NCI-H2107 treated with DMSO at 0.1 percent for 48 hours (cell line): ENCODE results near the gene SMIM20.
A peak's percentile ranks its signal among the peaks of the same experiment; 100 is the strongest.

Experiments used
- DNase-seq: peaks from one replicate; lab custom pipeline; 2025; ENCODE audit not compliant: unreplicated experiment; lab: John Stamatoyannopoulos, UW

The SMIM20 gene

DNA sequence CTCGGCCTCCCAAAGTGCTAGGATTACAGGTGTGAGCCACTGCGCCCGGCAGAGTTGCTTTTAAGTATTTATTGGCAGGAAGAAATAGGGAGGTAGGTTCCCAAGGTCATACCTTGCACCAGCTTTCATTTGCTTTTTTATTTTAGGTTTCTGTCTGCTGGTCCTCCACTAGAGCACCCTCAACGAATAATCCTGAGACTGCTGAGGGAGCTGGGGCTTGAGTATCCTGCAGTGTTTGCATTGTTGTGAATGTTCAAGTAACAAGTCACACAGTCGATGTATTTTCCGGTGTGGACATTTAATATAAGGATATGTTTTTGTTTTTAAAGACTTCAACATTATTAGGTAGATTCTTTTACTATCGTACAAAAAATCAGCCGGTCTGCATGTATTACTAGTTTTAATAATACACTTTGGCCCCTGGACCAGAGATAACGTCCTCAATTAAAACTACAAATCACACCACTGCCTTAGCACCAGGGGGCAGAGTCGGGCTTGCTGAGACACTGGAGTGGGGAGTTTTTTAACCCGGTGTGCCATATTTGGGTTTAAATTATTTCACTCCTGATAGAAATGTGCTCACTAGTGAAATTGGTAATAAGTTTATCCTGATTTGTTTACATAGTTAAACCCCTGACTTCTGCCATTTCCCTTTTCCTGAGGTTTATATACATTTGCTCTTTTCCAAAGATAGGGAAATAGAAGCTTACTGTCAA, 11.6 kb downstream of the SMIM20 start:
- DNase-seq = no peak

DNA sequence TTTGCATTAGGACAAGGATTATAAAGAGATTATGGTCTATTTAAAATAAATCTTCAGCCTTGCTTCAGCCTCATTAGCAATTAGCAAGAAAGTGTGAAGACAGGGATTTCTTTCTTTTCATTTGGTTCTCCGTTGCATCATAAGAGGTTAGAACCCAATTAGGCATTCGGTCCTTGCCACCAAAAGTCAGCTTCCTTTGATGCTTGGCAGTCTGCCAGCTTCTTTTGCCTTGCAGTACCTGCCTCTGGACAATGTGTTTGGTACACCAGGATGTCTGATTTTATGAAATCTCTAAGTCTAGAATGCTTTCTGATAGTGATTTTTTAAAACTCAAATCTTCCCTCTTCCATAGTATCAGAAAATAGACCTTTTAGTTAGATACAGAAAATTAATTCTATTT, 12.4 kb downstream of the SMIM20 start:
- no peak for DNase-seq

DNA sequence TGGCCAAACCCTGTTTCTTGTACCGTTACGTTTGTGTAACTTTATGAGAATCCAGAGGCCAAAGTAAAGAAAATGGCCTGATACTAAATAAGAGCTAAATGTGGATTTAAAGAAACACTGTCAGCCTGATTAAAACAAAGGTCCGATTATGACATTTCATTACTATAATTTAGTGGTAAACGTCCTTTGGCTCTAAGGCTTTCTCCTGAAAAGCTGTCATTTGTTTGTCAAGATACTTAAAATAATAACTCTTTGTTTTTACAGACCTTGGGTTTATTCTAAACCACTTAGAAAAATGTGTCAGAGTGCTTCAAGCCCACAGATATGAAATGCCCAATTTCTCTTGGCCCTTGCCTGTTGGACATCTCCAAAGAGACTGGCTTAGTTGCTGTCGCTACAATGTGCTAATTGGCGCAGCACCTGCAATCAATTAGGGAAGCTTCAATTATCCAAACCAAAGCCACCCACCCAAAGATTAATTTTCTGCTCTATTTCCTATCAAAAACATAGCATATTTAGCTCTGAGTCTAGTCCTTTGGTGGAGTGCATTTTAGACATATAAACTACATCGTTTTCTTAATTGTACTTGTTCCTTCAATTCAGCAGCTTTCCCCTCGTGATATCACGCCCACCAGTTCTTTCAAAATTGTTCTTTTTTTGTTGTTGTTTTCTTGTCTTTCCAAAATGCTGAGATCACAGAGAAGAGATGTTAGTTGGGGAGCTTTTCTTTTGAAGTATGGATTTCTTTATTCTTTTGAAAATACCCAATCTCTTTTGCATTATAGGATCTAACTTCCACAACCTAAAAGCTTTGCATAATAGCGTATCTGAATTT, 13.6 kb downstream of the SMIM20 start:
- DNase-seq = no peak

DNA sequence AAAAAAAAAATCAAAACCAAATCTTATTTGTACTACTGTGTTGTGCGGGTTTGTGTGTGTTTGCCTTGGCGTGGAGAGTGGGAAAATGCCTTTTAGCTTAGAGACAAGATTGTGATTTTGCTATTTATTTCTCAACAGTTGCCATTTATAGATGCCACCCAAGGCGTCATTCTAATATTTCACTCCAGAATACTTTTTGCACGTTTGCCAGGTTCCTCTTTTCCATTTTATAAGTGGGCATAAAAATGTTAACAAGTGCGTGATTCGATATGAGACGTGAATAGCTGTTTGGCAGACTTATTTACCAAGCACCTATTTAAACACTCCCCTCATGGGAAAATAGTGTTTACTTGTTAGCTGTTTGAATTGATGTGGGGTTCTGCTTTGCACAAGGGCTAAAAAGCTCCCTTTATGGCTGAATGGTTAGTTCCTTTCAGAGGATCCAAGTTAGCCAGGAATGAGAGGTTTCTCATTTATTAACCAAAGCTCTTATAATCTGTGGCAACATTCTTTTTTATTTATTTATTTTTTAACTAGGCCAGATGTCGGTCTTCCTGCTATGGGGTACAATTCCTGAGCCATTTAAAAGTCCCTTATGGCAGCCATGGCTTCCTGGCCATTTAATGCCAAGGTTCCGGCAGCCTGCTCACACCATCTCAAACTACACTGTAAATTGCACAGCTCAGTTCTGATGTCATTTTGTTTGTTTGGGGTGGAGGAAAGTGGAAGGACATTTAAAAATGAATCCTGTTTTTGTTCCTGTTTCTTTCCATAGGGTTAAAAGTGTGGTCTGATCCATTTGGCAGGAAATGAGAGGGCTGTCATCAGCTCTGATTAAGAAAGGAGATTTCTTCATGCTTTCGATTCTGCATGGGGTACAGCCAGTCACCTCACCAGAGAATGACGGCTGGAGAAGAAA, 14.6 kb downstream of the SMIM20 start:
- DNase-seq = peak; percentile 70

DNA sequence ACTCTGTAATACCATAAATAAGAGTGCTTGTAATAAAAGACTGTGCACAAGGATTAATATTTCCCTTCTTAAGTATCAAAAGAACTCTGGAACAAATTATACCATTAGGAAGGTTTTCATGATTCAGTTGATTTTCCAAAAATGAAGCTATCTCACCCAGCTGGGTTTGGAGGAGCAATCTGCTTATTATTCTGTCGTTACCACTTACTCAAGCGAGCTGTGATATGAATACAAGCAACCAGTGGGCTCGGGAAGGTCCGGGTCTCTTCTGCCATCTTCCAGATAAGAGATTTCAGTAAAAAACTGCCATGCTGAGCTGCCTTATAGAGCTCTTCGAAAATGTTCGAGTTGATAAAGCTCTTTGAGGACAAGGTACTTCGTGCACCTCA, 15.3 kb downstream of the SMIM20 start:
- DNase-seq = no peak

DNA sequence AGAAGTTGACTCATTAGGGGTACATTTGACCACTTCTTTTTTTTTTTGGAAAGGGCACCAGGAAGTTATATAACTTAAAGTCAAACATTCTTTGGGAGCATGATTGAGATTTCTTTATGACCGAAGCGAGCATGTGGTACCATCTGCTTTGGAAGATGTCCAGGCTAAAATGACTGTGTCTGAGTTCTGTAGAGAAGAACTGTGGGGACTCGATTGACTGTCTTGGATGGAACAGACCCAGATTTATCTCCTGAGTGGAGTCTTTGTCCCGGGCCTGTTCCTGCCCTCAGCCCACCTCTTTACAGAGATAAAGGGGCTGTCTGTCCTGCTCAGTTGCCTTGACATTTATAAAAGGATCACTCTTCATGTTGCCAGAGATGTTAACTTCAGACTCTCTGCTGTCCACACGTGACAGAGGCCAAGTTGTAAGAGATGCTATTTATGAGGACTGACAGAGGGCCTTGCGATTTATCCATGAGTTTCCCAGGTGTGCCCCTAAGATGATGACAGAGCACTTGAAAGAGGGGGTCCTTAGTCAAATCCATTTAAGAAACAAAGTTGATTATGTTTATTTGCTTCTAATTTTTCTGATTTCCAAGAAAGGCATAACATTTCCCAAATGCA, 16.8 kb downstream of the SMIM20 start:
- no peak for DNase-seq

DNA sequence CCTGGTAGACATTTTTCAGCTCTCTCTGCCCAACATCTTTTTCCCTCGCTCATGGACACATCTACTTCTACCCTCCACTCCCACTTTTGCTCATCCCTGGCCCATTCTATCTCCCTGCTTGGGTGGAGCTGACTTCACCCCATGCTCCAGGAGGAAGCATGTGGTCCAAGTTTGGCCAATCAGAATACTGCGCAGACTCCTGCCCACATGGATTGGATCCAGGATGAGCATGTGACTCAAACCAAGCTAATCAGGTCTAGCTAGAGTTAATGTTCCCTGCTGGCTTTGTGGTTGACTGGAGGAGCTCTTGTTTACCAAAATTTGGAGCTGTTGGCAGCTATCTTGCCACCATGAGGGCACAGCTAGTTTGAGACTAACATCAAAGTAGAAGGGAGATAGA, 22.7 kb downstream of the SMIM20 start:
- DNase-seq = no peak

DNA sequence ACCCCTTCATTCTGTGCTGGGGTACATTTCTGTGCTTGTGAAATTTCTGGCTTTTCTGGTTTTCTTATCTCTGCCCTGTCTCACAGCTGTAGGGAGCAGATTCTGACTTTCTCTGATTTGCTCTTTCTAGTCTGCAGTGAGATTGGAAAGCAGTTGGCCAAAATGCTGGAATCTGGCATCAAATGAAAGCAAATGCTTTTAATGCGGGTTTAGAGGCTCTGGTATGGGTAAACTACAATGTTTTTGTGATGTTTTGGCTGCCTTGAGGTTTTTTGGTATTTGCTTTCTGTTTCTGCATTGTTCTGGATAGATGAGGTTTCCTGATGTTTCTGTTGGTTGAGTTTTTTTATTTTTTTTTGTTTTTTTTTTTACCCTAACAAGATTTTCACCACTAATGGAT, 23.8 kb downstream of the SMIM20 start:
- DNase-seq = no peak

DNA sequence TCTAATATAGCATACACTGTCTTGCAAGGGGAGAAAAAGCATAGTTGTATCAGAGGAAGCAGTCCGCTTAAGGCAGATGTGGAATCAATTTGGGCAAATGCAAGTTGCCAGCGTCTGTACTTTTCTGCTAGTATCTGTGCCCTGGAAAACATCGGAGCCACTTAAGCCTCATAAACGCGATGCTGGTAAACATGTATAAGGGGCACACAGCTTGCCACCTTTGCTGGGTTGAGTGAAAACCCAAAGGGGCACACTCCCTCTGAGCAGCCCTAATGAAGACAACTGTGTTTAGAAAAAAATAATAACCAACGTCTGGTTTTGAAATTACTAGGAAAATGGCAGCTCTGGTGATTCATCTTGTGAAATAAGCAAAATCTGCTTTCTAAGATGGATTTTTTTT, 24.3 kb downstream of the SMIM20 start:
- DNase-seq = no peak

DNA sequence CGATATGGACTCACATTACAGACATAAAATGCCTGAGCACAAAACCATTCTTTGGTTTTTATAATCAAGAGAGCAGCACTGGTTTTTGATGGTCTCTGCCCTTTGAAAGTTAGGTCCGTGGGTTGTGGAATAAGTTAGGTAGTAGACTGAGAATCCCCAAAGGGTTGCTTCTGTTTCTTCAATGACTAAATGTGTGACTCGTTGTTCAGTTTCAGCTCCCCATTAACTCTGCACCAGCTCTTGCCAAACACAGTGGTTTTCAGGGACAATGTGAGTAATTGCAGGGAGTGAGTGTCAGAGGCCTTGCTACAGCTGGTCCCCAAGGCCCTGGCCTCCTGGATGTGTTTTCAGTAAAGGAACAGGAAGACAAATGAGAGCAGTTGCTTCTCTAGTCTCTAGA, 24.8 kb downstream of the SMIM20 start:
- DNase-seq = no peak

DNA sequence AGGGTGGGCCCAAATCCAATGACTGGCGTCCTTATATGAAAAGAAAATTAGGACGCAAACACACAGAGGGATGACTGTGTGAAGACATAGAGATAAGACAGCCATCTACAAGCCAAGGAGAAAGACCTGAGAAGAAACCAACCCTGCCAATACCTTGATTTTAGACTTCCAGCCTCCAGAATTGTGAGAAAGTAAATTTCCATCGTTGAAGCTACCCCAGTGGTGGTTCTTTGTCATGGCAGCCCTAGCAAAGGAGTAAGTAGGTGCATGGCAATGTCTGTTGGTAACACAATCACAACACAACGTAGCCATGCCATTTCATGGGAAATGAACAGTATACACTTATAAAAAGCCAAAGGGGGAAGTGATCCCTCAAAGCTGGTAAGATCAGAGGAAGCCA, 25.3 kb downstream of the SMIM20 start:
- DNase-seq = no peak

DNA sequence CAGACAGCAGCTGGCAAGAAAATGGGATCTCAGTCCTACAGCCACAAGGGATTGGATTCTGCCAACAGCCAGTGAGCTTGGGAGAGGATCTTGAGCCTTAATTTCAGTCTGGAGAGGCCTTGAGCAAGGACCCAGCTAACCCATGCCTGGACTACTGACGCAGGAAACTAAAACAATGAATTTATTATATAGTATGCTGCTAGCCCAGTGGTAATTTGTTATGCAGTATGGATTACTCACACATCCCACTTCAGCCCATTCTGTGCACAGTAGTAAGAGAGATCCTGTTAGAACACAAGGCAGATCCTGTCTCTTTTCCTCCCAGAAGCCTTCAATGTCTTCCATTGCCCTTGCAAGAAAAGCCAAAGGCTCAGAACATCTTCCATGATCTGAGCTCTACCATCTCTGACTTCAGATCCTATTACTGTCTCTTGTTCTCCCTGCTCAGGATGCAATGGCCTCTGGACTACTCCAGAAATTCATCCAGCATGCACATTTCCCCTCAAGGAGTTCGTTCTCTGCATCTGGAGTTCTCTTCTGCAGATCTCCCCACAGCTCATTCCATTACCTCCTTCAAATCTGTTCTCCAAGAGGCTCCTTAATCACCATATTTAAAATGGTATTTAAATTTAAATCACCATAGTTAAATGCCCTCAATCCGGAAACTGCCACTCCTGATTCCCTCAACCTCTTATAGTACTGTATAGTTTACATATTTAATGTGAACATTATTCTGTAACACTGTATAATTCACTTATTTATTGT, 27.6 kb downstream of the SMIM20 start:
- no peak for DNase-seq

DNA sequence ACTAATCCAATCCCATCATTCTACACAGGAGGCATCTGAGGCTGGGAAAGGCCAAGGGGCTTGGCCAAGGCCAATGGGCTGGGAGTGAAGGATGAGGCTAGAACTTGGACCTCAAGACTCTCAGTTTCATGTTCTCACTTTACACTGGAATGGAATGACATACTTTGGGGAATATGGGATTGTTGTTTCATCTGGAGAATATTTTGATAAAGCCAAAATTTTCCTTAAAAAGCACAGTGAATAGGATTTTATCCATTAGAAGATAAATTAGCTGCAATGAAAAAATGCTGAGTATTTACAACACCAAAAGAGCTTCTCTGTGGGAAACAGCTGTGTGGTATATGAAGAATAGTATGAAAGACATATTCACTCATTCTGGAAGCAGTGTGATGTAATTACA, 29.3 kb downstream of the SMIM20 start:
- DNase-seq = no peak

DNA sequence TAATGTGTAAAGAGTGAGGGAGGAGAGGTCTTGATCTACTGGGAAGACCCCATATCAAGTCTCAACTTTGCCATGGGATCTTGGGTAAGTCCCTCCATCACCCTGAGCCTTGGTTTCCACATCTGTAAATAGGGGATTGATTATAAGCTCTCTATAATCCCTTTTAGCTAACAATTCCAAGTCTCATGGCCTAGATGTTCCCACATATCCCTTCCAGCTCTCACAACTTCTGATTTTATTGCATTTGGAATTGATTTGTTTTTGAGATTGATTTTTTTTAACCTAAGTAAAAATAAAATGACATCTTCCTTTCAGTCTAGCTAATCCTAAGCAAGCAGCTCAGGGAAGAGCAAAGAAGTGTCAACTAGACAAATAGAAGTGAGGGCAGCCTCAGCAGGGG, 29.8 kb downstream of the SMIM20 start:
- DNase-seq = no peak

DNA sequence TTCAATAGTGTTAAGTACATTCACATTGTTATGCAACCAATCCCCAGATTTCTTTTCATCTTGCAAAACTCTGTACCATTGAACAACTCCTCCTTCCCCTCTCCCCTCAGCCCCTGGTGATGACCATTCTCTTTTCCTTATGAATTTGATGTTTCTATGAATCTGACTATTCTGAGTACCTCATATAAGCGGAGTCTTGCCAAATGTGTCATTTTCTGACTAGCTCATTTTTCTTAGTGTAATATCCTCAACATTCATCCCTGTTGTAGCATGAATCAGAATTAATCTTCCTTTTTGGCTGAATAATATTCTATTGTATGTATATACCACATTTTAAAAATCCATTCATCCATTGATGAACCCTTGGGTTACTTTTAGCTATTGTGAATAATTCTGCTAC, 34.0 kb downstream of the SMIM20 start:
- no peak for DNase-seq

DNA sequence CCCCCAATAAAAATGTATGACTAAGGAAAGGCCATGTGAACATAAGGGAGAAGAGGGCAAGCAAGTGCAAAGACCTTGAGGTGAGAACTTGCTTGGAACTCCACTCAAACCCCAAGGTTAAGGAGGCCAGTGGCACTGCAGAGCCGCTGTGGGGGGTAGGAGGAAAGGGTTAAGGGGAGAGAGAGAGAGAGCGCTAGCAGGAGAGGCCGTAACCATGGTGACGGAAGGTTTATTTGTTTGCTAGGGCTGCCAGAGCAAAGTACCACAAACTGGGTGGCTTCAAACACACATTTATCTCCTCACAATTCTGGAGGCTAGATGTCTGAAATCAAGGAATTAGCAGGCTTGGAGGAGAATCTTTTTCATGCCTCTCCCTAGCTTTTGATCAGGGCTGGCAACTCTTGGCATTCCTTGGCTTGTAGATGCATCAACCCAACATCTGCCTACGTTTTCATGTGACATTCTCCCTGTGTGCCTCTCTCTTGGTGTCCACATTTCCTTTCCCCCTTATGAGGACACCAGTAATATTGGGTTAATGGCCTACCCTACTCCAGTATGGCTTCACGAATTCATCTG, 35.2 kb downstream of the SMIM20 start:
- no peak for DNase-seq

DNA sequence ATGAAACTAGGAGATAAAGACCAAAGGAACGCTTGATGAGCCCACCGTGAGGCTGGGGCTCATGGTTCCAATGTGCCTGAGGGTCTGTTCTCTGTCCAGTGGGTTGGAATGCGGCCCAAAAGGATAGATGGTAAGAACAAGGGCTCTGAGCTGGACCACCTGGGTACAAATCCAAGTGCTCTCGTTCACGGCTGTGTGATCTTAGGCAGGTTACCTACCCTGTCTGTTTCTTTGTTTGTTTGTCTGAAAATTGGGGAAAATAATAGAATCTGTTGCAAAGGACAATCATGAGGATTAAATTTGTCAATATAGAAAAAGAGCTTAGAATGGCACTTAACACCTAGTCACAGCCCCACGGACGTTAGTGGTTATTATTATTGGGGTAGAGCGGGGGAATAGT, 36.0 kb downstream of the SMIM20 start:
- no peak for DNase-seq

DNA sequence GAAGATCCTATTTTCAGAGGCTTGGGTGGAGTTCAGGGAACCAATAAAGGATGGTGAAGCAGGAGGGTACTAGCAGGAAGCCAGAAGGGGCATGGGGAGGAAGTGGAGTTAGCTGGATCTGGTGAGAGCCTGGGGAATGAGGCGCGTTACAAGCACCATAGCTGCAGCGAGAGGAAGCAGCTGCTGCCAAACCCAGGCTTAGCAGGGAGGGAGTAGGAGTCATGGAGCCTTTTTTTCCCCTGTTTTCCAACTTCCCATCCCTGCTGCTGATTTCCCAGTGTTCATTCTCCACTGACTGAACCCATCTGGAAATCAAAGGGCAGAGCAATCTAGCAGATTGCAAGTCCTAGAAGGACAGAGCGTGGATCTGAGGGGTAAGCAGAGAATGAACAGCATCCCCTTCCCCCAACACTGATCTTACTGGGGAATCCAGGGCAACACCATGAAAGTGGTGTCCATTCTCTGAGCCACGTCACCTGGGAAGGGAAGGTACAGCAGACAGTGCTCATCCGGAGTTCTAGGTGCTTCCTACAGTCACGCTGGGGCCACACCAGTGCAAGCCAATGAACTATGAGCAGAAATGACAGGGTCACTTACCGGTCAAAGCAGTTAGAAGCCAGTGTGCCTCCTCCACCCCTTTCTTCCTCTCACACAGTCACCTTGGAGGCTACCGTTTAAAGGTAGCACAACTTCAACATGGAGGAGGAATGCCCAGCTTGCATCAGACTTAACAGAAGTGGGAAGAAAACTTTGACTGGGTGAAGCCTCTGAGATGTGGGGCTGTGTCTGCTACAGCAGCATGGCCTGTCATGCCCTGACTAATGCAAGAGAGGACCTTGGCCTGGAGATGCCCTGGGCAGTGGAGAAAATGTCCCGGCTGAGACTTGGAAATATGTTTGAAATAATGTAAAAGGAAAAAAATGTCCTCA, 36.7 kb downstream of the SMIM20 start:
- DNase-seq = no peak

DNA sequence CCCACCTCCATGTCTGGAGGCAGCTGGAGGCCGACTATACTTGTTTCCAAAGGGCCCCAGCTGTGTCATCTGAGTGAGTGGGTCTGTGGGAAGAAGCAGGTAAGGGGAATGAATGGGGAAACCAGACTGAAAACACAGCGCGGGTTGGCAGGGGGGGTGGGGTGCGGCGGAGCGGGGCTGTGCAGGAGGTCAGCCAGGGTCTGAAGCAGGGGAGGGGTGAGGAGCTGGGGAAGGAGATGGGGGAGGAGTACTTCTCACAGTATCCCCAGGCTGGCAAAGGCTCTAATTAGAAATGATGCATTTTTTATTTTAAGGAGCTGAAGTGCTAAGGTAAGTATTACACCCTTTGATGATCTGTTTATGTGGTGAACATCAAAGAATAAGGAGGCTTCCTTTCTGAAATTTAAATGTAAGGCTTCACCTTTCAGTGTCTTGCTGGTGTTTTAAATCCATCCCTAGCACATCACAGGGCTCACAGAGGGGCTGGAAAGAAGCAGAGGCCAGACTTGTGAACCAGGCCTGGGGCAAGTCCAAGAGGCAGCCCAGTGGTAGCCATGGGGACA, 37.5 kb downstream of the SMIM20 start:
- no peak for DNase-seq
